BLaER1 (cell line): Measurements from ENCODE around the gene FAM98A.
A peak's percentile ranks its signal among the peaks of the same experiment; 100 is the strongest.

ENCODE experiments used
- H3K27ac ChIP-seq: shearing (Covaris generic); formaldehyde crosslinking; 2 replicates; pipeline ENCODE4 v1.8.1; 2022
- H3K27me3 ChIP-seq: shearing (Covaris generic); formaldehyde crosslinking; 2 replicates; pipeline ENCODE4 v1.8.1; 2022
- H3K36me3 ChIP-seq: shearing (Covaris generic); formaldehyde crosslinking; 2 replicates; pipeline ENCODE4 v1.8.1; 2022
- H3K4me1 ChIP-seq: shearing (Covaris generic); formaldehyde crosslinking; 2 replicates; pipeline ENCODE4 v1.8.1; 2022
- H3K4me2 ChIP-seq: shearing (Covaris generic); formaldehyde crosslinking; 2 replicates; pipeline ENCODE4 v1.8.1; 2022
- H3K4me3 ChIP-seq: shearing (Covaris generic); formaldehyde crosslinking; 2 replicates; pipeline ENCODE4 v1.8.1; 2022
- H3K9ac ChIP-seq: shearing (Covaris generic); formaldehyde crosslinking; 2 replicates; pipeline ENCODE4 v1.8.1; 2022
- H3K9me3 ChIP-seq: shearing (Covaris generic); formaldehyde crosslinking; 2 replicates; pipeline ENCODE4 v1.8.1; 2022
- H4K20me1 ChIP-seq: shearing (Covaris generic); formaldehyde crosslinking; 2 replicates; pipeline ENCODE4 v1.8.1; 2022
- Cebpa-rat ChIP-seq: shearing (Covaris generic); IDR thresholded peaks from 2 replicates; pipeline ENCODE4 v1.8.1; 2022

Gene FAM98A

DNA sequence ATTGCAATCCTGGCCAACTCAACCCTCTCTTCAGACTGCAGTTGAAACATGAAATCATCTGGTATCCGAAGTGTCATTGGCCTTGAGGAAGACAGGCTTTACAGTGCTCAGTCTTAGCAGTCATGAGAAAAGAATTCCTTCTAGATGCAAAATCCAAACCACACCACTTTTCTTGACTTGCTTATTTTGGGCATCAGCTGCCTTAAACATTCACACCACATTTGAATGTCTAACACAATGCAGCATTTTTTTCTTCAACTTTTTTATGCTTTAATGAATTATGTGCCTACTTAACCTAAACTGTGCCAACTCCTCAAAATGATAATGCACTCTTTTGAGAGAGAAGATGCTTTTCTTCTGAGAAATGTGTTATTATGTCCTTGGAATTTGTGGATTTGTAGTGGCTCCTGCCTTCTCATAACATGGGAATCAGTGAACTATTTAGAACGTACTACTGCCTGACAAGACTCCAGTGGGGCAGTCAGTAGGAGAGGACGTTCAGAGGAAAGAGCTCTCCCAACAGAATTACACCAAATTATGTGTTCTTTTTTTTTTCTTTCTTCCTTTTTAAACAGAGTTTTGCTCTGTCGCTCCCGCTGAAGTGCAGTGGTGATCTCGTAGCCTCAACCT, 3.2 kb upstream of the FAM98A start:
- H3K9me3 ChIP-seq: no peaks in the 10 kb centered on the region
- no peak for TF ChIP-seq Cebpa-rat
- H3K4me1 ChIP-seq: peaks cover 21% of the 10 kb centered on the region
- H3K9ac ChIP-seq: no peak overlapping the region
- no peak overlapping the region for H3K27ac ChIP-seq
- no peak overlapping the region for H3K4me2 ChIP-seq
- H3K36me3 ChIP-seq: no peaks in the 10 kb centered on the region
- H4K20me1 ChIP-seq: peaks cover 6% of the 10 kb centered on the region
- no peaks in the 10 kb centered on the region for H3K27me3 ChIP-seq
- no peak overlapping the region for H3K4me3 ChIP-seq

DNA sequence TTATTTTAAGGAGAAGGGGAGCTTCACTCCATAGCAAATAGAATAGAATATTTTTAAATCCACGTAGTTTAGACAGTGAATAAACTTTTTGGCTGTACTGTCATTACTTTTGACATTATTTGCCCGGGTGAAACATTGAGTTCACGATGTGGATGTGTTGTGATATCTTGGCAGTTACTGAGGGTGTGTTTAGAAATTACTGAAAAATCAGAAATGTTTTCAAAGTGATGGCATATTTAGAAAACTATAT, 769 bp upstream of the FAM98A start:
- Histone ChIP-seq H3K27ac (peak overlapping the region; percentile 51; the same call in 1 of the 2 replicates), H3K4me3 (peak overlapping the region; percentile 97), H3K9me3 (no peaks in the 10 kb centered on the region), H4K20me1 (peaks cover 14% of the 10 kb centered on the region), H3K27me3 (no peaks in the 10 kb centered on the region), H3K4me1 (peaks cover 33% of the 10 kb centered on the region), H3K4me2 (peak overlapping the region; percentile 88), H3K9ac (peak overlapping the region; percentile 81), H3K36me3 (peaks cover 6% of the 10 kb centered on the region)
- TF ChIP-seq Cebpa-rat: no peak

DNA sequence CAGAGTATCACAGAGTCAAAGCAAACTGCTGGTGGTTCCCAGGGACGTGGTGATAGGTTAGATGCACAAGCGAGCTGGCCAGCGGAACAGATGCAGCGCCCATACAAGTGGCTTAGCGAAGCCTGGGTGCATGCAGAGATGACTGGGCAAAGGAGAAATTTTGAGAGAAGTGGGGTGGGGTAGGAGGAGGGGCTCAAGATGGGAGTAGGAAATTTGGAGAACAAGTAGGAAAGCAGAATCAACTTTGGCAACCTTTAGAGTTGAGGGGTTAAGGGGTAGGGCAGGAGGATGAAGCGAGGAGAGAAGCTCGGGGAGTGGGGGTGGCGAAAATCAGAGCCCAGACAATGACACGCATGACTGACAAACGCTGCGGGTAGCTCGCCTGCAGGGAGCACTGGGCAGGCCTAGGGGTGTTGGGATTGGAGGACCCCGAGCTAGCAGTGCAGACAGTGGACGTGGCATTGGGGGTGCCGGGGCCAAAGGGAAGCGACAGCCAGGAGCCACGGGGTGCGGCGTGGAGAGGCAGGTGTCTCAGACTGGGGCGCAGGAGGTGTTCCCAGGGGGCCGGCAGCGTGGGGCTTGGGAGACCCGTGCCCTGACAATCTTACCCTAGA, 431 bp downstream of the FAM98A start:
- Histone ChIP-seq H3K9ac (peak overlapping the region; percentile 90), H4K20me1 (peaks cover 18% of the 10 kb centered on the region), H3K27me3 (no peaks in the 10 kb centered on the region), H3K4me3 (peak overlapping the region; percentile 97), H3K4me2 (peak overlapping the region; percentile 83), H3K27ac (peak overlapping the region; percentile 90), H3K36me3 (peaks cover 16% of the 10 kb centered on the region), H3K4me1 (peaks cover 33% of the 10 kb centered on the region), H3K9me3 (no peaks in the 10 kb centered on the region)
- TF ChIP-seq Cebpa-rat: no peak

DNA sequence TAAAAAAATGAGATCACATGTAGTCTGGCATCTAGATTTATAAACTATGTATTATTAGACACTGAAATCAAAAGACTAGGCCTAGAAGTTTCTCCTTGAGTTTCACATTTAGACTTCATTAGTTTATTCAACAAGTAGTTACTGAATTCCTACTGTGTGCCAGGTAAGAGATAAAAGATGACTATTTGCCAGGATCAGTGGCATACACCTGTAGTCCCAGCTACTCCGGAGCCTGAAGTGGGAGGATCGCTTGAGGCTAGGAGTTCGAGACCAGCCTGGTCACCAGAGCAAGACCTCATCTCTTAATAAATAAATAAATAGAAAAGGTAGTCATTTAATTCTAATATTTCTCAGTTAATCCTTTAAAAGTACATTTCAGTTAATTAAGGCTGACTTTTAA, 2.1 kb downstream of the FAM98A start:
- H3K27me3 ChIP-seq: no peaks in the 10 kb centered on the region
- H3K4me2 ChIP-seq: peak overlapping the region; percentile 83
- H3K4me3 ChIP-seq: no peak overlapping the region
- H3K9me3 ChIP-seq: no peaks in the 10 kb centered on the region
- no peak overlapping the region for H3K27ac ChIP-seq
- TF ChIP-seq Cebpa-rat: no peak
- peaks cover 33% of the 10 kb centered on the region for H3K4me1 ChIP-seq
- H3K9ac ChIP-seq: no peak overlapping the region
- peaks cover 29% of the 10 kb centered on the region for H4K20me1 ChIP-seq
- peaks cover 32% of the 10 kb centered on the region for H3K36me3 ChIP-seq

GRCh38 chr2:33595385-33595784, 3.7 kb downstream of the FAM98A start:
- peaks cover 32% of the 10 kb centered on the region for H3K4me1 ChIP-seq

DNA sequence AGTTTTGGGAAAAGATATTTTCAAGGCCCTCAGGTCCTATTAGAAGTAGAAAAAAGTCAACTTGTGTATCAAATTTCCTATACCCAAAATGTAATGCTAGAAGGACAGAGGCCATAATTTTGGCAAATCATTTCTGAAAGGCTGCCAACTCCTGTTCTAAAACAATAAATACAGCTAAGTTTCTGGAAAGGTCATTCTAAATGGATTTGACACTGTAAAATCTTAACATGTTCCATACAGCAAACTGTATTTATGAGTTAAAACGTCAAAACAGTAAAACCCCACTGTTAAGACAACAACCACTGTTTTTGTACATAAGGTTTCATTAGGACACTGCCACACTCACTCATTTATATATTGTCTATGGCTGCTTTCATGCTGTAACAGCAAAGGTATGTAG, 9.7 kb downstream of the FAM98A start:
- no peaks in the 10 kb centered on the region for H3K4me1 ChIP-seq
- H3K27ac ChIP-seq: no peak overlapping the region
- H3K27me3 ChIP-seq: no peaks in the 10 kb centered on the region
- no peak overlapping the region for H3K4me3 ChIP-seq
- H3K36me3 ChIP-seq: peaks cover 83% of the 10 kb centered on the region
- H3K4me2 ChIP-seq: no peak overlapping the region
- TF ChIP-seq Cebpa-rat: no peak
- H3K9ac ChIP-seq: no peak overlapping the region
- H4K20me1 ChIP-seq: peaks cover 21% of the 10 kb centered on the region; the same call in 1 of the 2 replicates
- H3K9me3 ChIP-seq: no peaks in the 10 kb centered on the region

More at GRCh38 chr2:33595385-33595784, 3.7 kb downstream of the FAM98A start:
- Histone ChIP-seq H3K4me3 (no peak overlapping the region), H3K9me3 (no peaks in the 10 kb centered on the region), H3K27ac (no peak overlapping the region), H4K20me1 (peaks cover 29% of the 10 kb centered on the region), H3K36me3 (peaks cover 43% of the 10 kb centered on the region), H3K4me2 (no peak overlapping the region), H3K9ac (no peak overlapping the region), H3K27me3 (no peaks in the 10 kb centered on the region)
- TF ChIP-seq Cebpa-rat: no peak

DNA sequence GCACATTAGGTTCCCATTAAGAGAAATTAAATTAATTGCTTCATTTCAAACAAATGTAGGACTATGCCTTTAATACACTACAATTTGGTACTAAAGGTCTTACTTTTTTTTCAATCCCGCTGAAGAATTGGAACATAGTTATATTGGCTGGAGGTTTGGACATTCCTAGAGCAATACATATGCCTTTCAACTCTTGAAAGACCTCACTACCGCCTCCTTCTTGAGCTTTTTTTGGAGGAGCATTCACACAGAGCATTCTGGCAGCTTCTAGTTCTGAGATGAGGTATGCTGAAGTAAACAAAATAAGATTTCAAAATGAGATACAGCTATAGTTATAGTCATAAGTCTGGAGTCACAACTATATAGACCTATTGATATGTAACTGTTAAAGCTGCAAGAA, 10.9 kb downstream of the FAM98A start:
- H3K9ac ChIP-seq: no peak overlapping the region
- H3K27me3 ChIP-seq: no peaks in the 10 kb centered on the region
- no peak overlapping the region for H3K27ac ChIP-seq
- no peaks in the 10 kb centered on the region for H3K9me3 ChIP-seq
- no peak for TF ChIP-seq Cebpa-rat
- peaks cover 80% of the 10 kb centered on the region for H3K36me3 ChIP-seq
- peaks cover 13% of the 10 kb centered on the region; the same call in 1 of the 2 replicates for H4K20me1 ChIP-seq
- H3K4me2 ChIP-seq: no peak overlapping the region
- H3K4me1 ChIP-seq: no peaks in the 10 kb centered on the region
- no peak overlapping the region for H3K4me3 ChIP-seq

DNA sequence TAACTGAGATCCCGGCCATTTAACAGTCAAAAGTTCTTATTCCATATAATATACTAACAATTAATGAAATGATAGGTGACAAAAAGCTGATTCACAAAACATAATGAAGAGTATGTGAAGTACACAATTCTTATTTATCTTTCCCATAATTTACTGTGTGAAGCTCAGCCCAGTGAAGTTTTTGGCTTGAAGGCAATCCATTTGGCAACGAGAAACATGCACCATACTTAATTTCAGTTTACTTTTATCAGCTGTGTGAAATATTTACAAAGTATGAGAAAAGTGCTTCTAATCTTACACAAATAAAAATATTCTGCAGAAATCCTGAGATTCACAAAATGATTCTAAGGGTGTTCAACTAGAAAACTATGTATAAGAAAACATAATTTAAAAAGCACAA, 12.3 kb downstream of the FAM98A start:
- H3K9ac ChIP-seq: no peak overlapping the region
- peaks cover 65% of the 10 kb centered on the region for H3K36me3 ChIP-seq
- H3K9me3 ChIP-seq: no peaks in the 10 kb centered on the region
- H4K20me1 ChIP-seq: 0 out of 2 replicates have a peak, but pooled peaks cover 6% of the 10 kb centered on the region
- H3K4me3 ChIP-seq: no peak overlapping the region
- no peak overlapping the region for H3K4me2 ChIP-seq
- no peaks in the 10 kb centered on the region for H3K4me1 ChIP-seq
- no peak overlapping the region for H3K27ac ChIP-seq
- no peak for TF ChIP-seq Cebpa-rat
- no peaks in the 10 kb centered on the region for H3K27me3 ChIP-seq

DNA sequence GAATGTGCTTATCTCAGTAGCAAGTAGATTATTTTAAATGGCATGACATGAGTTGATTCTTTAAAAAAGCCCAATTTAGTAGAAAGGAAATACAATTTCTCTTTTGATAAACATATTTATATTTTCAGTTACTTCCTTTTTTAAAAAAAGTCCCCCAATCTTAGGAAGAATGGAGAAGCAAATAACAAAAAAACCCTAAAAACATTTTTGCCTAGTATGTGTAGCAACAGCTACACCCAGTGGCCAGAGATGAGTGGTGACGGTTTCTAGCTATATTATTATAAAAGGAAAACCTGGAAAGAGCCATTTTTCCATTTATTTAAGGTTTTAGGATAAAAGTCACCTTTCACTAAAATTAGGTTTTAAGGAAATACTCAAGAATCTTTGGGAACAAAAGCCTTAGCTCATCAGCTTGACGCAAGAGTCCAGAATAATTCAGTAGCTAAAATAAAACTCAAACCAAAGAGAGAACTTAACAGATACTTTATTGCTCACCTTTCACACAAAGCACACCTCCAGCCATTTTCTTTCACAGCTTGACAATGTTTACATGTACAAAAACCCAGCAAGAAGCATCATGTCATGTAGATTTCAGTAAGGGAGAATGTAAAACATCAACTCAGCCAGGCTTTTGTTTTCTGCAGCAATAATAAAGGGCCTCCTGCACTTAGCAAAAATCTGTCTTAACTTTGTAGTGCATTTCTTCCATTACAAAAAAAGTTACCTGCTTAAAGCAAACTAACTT, 15.7 kb downstream of the FAM98A start:
- Histone ChIP-seq H4K20me1 (no peaks in the 10 kb centered on the region), H3K9ac (no peak overlapping the region), H3K4me3 (no peak overlapping the region), H3K4me2 (no peak overlapping the region), H3K9me3 (no peaks in the 10 kb centered on the region), H3K36me3 (peaks cover 42% of the 10 kb centered on the region), H3K27ac (no peak overlapping the region), H3K27me3 (no peaks in the 10 kb centered on the region), H3K4me1 (no peaks in the 10 kb centered on the region)
- TF ChIP-seq Cebpa-rat: no peak

- no peaks in the 10 kb centered on the region for H3K27me3 ChIP-seq
- no peaks in the 10 kb centered on the region for H3K9me3 ChIP-seq
- no peaks in the 10 kb centered on the region for H4K20me1 ChIP-seq
- no peak overlapping the region for H3K4me3 ChIP-seq
- no peaks in the 10 kb centered on the region for H3K4me1 ChIP-seq
- no peak for TF ChIP-seq Cebpa-rat
- no peak overlapping the region for H3K9ac ChIP-seq
- H3K36me3 ChIP-seq: peaks cover 29% of the 10 kb centered on the region
- H3K4me2 ChIP-seq: no peak overlapping the region
- H3K27ac ChIP-seq: no peak overlapping the region
Observed at GRCh38 chr2:33581872-33582271, 17.2 kb downstream of the FAM98A start.
